ENCODE results near the gene FPGS.

FPGS gene

GRCh38 chr9:127847833-127848755 lies 45.4 kb downstream of the FPGS start:
- no peak for TF ChIP-seq CTCF (IDR thresholded peaks at IDR 0.05; ENCODE audit: low read length, missing control alignments)
- no peak overlapping the region for H3K4me3 ChIP-seq (replicated peaks; ENCODE audit: low read depth, low read length)
- DNase-seq (ENCODE audit: low read depth), result no peak

- TF ChIP-seq CTCF (IDR thresholded peaks at IDR 0.05; ENCODE audit: low read length, missing control alignments), result no peak
- H3K4me3 ChIP-seq (replicated peaks; ENCODE audit: low read depth, low read length), result no peak overlapping the region
- no peak for DNase-seq (ENCODE audit: low read depth)
Observed at GRCh38 chr9:127848756-127849504, 46.2 kb downstream of the FPGS start.

GRCh38 chr9:127850286-127850830 lies 47.7 kb downstream of the FPGS start:
- TF ChIP-seq CTCF (IDR thresholded peaks at IDR 0.05; ENCODE audit: low read length, missing control alignments), result no peak
- DNase-seq (ENCODE audit: low read depth), result no peak
- H3K4me3 ChIP-seq (replicated peaks; ENCODE audit: low read depth, low read length), result no peak overlapping the region

GRCh38 chr9:127852829-127853228 lies 50.1 kb downstream of the FPGS start:
- no peak for DNase-seq (ENCODE audit: low read depth)
- TF ChIP-seq CTCF (IDR thresholded peaks at IDR 0.05; ENCODE audit: low read length, missing control alignments), result no peak
- peak overlapping the region; percentile 73 for H3K4me3 ChIP-seq (replicated peaks; ENCODE audit: low read depth, low read length)

GRCh38 chr9:127853312-127854183 lies 50.9 kb downstream of the FPGS start:
- TF ChIP-seq CTCF (IDR thresholded peaks at IDR 0.05; ENCODE audit: low read length, missing control alignments), result no peak
- no peak for DNase-seq (ENCODE audit: low read depth)
- peak overlapping the region; percentile 73 for H3K4me3 ChIP-seq (replicated peaks; ENCODE audit: low read depth, low read length)

GRCh38 chr9:127854184-127854806 lies 51.6 kb downstream of the FPGS start, which contains the start of gene ENG:
ENG (minus strand) TSS chr9:127854658; CDS start chr9:127854355, 303 bp downstream.
- no peak for TF ChIP-seq CTCF (IDR thresholded peaks at IDR 0.05; ENCODE audit: low read length, missing control alignments)
- DNase-seq (ENCODE audit: low read depth), result peak; percentile 65
- peak within 1 kb of the TSS; percentile 73 for H3K4me3 ChIP-seq (replicated peaks; ENCODE audit: low read depth, low read length)
